ENCODE data around the gene CCDC158. TPM values are rescaled to one million over a fixed set of nuclear protein-coding genes. Genes with fewer than 3 reads are reported as not detected.
"Not testable (repeated sequence)": the region's sequence is repeated elsewhere in the genome, so short reads cannot be mapped to it uniquely, and the experiment has no call there.

CCDC158 gene
- total and polyA plus RNA-seq, 10 donors: 0.02 to 0.24 (median 0.18) TPM; not detected in 4

GRCh38 chr4:76459291-76459723 lies 38.4 kb upstream of the CCDC158 start:
- Histone ChIP-seq H3K27me3 (replicated peaks in 1 of 7) (no peaks in the 10 kb centered on the region), H3K9me3 (peaks cover 0 to 21% (median 17%) of the 10 kb centered on the region in 8 donors), H3K36me3 (no peaks in the 10 kb centered on the region), H3K27ac (no peak overlapping the region), H3K4me3 (no peak overlapping the region), H3K4me1 (no peaks in the 10 kb centered on the region)
- DNase-seq: no peak
- WGBS, 5 donors: 79 to 85% (median 79%) methylated on average over 11 of the region's 11 CpGs
- intact Hi-C loops (cut with DNase I; ENCODE audit: low total_unique reads): no loop called here
- TF ChIP-seq, protein P1, sequence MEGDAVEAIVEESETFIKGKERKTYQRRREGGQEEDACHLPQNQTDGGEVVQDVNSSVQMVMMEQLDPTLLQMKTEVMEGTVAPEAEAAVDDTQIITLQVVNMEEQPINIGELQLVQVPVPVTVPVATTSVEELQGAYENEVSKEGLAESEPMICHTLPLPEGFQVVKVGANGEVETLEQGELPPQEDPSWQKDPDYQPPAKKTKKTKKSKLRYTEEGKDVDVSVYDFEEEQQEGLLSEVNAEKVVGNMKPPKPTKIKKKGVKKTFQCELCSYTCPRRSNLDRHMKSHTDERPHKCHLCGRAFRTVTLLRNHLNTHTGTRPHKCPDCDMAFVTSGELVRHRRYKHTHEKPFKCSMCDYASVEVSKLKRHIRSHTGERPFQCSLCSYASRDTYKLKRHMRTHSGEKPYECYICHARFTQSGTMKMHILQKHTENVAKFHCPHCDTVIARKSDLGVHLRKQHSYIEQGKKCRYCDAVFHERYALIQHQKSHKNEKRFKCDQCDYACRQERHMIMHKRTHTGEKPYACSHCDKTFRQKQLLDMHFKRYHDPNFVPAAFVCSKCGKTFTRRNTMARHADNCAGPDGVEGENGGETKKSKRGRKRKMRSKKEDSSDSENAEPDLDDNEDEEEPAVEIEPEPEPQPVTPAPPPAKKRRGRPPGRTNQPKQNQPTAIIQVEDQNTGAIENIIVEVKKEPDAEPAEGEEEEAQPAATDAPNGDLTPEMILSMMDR (IDR thresholded peaks at IDR 0.05 in 8 of 11, conservative IDR thresholded peaks at IDR 0.05 in 3 of 11): no peak
- TF ChIP-seq POLR2A (IDR thresholded peaks at IDR 0.05): no peak
- TF ChIP-seq POLR2AphosphoS5 (IDR thresholded peaks at IDR 0.05): no peak

DNA sequence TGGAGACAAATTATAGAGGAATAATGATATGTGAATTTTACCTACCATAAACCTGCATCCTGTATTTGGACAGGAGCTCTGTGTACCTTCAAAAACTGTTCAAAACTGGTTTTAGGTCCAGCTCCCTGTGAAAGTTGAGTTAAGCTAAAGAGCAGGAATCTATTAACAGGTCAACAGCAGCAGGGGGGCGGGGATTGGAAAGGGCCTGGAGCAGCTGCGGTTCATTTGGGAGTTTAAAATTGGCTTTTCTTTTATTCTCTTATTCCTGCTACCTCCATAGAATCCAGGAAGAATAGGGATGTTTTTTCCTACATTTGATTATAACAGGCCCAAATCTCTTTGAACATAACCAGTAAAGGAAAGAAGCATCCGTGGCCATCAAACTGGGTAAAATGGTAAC lies 37.9 kb upstream of the CCDC158 start:
- no peak overlapping the region for H3K4me3 ChIP-seq
- no peak for DNase-seq
- H3K27me3 ChIP-seq (replicated peaks in 1 of 7): no peaks in the 10 kb centered on the region
- no peaks in the 10 kb centered on the region for H3K4me1 ChIP-seq
- H3K27ac ChIP-seq: no peak overlapping the region
- peaks cover 0 to 16% (median 12%) of the 10 kb centered on the region in 8 donors for H3K9me3 ChIP-seq
- no peaks in the 10 kb centered on the region for H3K36me3 ChIP-seq
- intact Hi-C loops (cut with DNase I; ENCODE audit: low total_unique reads): no loop called here
- WGBS, 5 donors: 73 to 83% (median 76%) methylated on average over 3 of the region's 3 CpGs
- TF ChIP-seq, protein P1 (IDR thresholded peaks at IDR 0.05 in 8 of 11, conservative IDR thresholded peaks at IDR 0.05 in 3 of 11): no peak
- no peak for TF ChIP-seq POLR2AphosphoS5 (IDR thresholded peaks at IDR 0.05)

- no peaks in the 10 kb centered on the region for H3K27me3 ChIP-seq (replicated peaks in 1 of 7)
- DNase-seq: no peak
- no peak for TF ChIP-seq POLR2A (IDR thresholded peaks at IDR 0.05)
- TF ChIP-seq, protein P1 (IDR thresholded peaks at IDR 0.05 in 8 of 11, conservative IDR thresholded peaks at IDR 0.05 in 3 of 11): no peak
- TF ChIP-seq POLR2AphosphoS5 (IDR thresholded peaks at IDR 0.05): no peak
- no peak overlapping the region for H3K27ac ChIP-seq
- intact Hi-C loops (cut with DNase I; ENCODE audit: low total_unique reads): no loop called here
- H3K4me1 ChIP-seq: no peaks in the 10 kb centered on the region
- H3K9me3 ChIP-seq: peaks cover 0 to 11% (median 7%) of the 10 kb centered on the region in 8 donors
- H3K36me3 ChIP-seq: no peaks in the 10 kb centered on the region
- WGBS, 5 donors: 81 to 96% (median 93%) methylated on average over 2 of the region's 2 CpGs
- H3K4me3 ChIP-seq: no peak overlapping the region
Measured at GRCh38 chr4:76458297-76458696, 37.4 kb upstream of the CCDC158 start.

DNA sequence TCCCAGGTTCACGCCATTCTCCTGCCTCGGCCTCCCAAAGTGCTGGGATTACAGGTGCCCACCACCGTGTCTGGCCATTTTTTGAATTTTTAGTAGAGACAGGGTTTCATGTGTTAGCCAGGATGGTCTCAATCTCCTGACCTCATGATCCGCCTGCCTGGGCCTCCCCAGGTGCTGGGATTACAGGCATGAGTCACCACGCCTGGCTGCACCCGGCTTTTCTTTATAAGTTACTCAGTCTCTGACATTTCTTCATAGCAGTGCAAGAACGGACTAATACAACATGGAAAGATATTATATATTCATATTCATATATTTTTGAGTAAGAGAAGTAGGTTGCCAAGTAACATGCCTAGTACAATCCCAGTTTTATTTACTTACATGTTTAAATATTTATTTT lies 36.9 kb upstream of the CCDC158 start:
- no peak for DNase-seq
- no peak overlapping the region for H3K4me3 ChIP-seq
- H3K9me3 ChIP-seq: peaks cover 0 to 7% (median 3%) of the 10 kb centered on the region in 8 donors
- H3K27me3 ChIP-seq (replicated peaks in 1 of 7): no peaks in the 10 kb centered on the region
- H3K4me1 ChIP-seq: no peaks in the 10 kb centered on the region
- intact Hi-C loops (cut with DNase I; ENCODE audit: low total_unique reads): no loop called here
- 81 to 93% (median 90%) methylated on average over 7 of the region's 7 CpGs for WGBS, 5 donors
- H3K27ac ChIP-seq: no peak overlapping the region
- no peaks in the 10 kb centered on the region for H3K36me3 ChIP-seq
- TF ChIP-seq POLR2AphosphoS5 (IDR thresholded peaks at IDR 0.05): no peak
- TF ChIP-seq POLR2A (IDR thresholded peaks at IDR 0.05): no peak
- TF ChIP-seq, protein P1 (IDR thresholded peaks at IDR 0.05 in 8 of 11, conservative IDR thresholded peaks at IDR 0.05 in 3 of 11): no peak

GRCh38 chr4:76454073-76454472 lies 33.1 kb upstream of the CCDC158 start:
- H3K27ac ChIP-seq; H3K36me3 ChIP-seq; intact Hi-C loops (cut with DNase I; ENCODE audit: low total_unique reads); H3K4me1 ChIP-seq; H3K27me3 ChIP-seq (replicated peaks in 1 of 7); H3K4me3 ChIP-seq; H3K9me3 ChIP-seq; DNase-seq: not testable (repeated sequence)
- 89 to 96% (median 92%) methylated on average over 6 of the region's 6 CpGs for WGBS, 5 donors
